Ammon's horn (tissue), 1 donor: ENCODE results near the gene FBXW8.

Experiments used
- DNase-seq: peaks from one replicate; pipeline ENCODE4 v3.0.0-alpha.2; 2016; ENCODE audit warnings: low spot score

Gene FBXW8

DNA sequence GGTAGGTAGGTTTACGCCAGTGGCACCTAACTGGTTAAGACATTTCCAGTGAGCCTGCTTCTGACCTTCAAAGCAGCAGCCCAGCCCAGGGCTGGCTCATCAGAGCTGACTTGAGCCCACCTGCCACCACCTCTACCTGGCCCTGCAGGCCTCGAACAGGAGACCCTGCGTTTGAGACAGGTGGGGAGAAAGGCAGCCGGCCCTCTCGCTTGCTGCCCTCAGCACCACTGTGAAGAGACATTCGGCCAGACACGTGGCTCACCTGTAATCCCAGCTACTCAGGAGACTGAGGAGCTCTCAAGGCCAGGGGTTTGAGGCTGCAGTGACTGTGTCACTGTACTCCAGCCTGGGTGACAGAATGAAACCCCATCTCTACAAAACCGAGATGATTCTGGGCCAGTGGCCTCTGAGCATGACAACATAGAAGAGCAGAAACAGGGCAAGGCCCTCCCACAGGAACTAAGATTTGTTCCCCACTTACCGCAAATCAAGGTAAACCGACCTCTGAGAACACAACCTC, 114.3 kb downstream of the FBXW8 start:
- DNase-seq: no peak

DNA sequence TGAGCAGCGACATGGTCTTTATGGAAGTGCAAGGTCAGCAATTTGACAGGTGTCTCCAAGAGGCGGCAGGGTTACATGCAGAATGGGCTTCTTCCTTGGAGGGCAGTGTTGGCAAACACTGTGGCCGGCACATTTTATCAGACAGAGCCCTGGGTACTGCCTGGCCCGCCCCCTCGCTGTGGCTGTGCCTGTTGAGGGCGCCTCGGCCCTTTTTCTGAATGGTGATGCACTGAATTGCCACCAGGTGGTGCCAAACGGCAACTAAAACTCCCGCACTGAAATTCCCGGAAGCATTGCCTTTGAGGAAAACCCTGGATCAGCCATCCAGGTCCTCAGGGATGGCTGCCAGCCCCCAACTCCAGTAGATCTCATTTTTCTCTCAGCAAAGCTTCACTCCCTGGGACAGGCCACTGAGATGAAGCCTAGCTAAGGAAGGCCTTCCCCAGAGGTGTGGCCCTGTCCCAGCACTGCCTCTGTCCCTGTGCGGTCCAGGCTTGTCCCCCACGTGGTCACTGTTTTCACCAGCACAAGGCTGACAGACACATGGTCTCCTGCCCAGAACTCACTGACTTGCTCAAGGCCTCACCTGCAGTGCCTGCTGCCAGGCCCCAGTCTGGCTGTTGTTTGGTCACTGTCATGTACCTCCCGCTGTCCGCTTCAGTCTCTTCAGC, 114.9 kb downstream of the FBXW8 start:
- DNase-seq: peak; percentile 75

DNA sequence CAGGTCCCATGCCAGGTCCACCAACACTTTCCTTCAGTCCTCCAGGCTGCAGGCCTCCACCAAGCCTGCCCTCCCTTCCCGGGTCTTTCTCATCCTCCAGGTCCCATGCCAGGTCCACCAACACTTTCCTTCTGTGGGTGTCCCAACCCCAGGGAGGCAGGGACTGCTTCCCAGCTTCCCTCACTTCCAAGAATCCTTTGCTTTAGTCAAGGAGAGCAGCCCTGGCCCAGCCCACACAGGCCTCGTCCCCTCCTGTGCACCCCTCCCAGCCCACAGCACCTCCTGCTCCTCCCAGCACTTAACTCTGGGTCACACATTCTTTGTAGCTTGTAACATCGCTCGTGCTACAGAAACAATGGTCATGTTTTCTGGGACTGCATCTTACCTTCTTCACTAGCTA, 115.6 kb downstream of the FBXW8 start:
- no peak for DNase-seq

DNA sequence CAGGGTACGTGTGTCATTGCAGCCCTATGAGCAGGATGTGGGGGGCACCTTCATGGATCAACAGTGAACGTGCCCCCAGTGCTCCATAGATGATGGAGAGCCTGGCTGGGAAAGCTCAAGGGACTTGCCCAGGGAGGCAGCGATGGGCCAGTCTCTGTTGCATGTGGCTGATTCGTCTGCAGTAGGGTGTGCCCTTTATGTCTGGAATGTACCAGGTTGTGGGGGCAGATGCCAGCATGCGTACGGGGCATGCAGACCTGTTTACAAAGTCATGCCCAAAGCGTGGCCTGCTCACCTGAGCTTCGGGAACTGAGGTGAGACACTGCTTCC, 116.1 kb downstream of the FBXW8 start:
- no peak for DNase-seq

DNA sequence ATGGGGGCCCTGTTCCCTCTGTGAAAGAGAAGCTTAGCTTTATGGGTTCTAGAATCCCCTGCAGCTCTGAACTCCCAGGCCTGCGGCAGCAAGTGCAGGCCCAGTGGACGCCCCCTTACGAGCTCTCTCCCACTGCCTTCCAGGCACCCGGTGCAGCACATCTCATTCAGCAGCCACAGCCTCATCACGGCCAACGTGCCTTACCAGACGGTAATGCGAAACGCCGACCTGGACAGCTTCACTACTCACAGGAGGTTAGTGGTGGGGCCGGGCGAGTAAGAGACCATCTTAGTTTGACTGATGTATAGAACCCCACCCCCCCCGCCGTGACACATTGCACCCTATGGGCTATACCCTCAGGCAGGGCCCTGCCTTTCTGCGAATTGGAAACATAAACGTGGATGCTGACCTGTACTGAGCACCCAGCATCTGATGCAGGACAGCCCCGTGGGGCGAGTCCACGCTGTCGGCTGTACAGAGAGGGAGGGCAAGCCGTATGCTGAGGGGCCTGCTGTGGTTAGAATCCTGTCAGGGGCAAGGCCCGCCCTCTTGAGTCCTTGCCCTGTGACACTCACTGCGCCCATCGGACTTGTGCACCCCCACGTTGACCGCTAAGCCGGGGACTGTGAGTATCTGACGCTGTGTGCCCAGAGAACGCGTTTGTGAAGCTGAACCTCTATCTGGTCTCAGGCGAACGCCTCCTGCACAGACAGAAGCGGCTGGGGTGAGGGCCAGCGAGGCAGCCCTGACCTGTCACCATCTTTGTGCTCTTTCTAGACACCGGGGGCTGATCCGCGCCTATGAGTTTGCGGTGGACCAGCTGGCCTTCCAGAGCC, 116.7 kb downstream of the FBXW8 start:
- DNase-seq: no peak

DNA sequence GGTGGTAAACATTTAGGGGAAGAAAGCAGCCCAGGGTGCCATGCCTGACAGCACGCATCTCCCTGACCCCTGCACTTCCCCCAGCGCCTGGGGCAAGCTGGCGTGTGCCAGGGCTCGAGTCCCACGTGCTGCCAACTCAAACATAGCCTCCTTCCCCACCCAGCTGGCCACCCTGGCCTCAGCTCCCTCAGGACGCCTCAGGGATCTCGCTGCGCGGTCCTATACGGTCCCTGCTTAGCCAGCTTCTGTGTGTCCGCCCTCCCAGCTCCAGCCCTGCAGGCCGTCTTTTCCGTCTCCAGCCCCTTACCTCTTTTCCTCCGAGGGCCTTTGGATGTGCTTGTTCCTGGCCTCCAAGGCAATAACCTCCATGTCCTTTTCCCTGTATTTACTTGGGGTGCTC, 117.5 kb downstream of the FBXW8 start:
- no peak for DNase-seq

DNA sequence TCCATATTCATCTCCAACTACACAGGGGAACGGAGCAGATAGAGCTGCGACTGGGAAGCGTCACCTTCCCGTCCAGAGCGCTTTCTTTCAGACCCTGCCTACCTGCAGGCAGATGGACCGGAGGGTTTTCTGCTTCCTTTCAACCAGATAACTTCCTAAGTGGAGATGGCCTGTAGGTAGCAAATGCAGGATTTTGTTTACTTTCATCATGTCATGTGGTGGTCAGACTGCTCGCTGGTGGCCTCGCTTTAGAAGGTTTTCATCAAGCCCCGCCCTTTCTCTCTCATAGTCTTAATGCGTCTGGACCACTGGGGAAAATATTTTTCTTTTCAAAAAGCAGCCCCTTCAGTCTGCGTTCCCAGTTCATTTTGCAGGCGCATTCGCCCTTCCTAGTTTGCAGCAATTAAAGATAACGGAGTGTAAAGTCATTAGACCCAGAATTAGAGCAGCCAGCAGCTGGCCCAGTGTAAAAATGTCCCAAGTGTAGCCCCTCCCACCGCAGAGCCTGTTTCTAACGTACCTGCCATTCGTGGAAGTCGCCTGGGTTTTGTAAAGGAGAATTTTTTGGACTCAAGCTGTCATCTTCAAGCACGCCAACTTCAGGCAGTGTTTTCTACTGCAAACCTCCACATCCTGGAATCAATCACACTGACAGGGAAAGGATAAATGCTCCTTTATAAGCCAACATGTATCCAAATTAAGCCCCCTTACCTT, 119.6 kb downstream of the FBXW8 start:
- no peak for DNase-seq

DNA sequence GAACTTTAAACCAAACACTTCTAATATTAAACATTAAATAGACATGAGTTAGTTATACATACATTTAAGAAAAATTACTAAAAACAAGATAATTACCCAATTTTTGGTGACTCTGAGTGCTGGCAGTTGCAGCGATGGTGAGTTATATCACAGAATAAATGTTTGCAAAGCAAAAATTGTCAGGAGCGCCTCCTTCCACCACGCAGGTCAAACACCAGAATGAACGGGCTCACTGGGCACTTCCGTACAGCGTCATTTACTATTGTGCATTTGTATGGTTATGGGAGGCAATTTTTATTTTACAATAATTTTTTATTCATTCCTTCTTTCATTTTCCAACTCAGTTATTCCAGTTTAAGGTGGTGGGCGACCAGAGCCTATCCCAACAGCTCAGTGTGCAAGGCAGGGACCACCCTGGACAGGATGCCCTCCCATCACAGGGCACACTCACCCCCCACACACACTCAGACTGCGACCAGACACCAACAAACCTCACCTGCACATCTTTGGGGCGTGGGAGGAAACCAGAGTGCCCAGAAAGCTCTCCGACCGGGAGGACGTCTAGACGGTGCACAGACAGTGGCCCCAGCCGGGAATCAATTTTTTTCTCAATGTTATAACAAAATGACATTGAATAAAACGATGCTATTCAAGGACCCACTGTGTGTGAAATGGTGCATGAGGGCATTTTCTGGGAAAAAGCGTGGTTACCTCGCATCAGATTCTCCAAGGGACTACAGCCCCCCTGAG, 121.3 kb downstream of the FBXW8 start:
- no peak for DNase-seq

DNA sequence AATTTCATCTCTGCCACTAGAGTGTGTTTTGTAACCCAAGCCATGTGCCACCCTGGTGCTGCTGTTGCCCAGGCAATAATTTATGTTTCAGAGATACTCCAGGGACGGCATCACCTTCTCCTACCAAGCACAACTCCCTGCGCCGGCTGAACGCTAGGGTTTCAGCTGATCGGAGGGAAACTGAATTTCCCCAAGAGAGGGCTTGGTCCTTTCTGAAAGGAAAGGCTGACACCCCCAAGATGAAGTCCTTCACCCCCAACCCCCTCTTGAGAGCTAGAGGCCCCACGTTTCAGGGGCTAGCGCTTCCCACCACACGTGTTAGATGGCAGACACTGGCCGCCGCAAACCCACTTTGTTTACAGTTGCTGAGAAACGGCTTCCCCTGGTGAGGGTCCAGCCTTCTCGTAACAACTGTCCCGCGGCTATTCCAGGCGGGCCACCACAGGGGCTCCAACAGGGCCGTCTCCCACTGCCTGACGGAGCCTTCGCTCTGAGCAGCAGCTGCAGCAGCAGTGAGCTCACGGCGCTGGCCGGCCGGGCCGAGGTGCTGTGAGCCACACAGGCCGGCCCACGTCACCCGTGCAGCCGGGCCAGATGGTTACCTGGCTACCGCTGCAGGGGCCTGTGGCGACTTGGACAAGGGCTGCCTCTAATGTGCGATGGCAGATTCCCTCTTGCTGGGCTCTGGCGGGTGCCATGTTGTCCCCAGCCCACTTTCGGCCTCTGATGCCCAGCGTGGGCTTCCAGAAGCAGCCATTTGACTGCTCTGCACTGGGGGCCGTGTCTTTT, 122.0 kb downstream of the FBXW8 start:
- DNase-seq: no peak

DNA sequence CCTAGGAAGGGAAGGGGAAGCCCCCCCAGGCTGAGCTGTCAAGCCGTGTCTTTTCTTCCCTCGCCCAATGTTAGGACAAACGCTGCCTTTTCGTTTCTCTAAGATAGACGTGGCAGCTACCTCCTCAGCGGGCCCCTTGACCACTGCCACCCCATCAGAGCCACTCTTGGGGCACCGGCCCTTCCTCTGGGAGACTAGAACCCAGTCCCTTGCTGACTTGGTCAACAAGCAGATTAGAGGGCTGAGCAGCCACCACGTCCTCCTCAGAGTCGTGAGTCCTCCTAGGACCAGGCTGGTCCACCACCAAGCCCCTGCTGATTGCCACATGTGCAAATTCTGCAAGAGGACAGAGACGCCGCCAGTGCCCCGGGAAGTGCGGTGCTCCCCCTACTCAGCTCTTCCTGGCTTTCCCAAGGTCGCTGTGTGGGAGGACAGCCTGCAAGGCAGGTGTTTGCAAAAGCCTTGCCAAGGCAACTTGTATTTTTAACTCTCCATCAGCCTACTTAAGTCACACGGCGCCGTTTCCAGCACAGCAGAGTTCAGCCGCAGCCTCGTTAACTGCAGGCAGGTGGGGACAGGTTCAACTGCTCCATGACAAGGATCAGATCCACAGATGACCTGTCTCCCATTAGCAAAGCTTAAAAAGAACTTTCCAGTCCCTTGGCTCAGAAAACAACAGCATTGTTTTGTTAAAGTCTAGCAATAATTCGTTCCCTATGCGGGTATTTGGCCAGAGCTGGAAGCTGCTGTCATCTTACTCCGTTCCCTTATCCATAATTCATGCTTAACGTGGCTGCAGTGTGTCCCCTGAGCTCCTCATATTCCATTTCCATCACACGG, 122.9 kb downstream of the FBXW8 start:
- no peak for DNase-seq

DNA sequence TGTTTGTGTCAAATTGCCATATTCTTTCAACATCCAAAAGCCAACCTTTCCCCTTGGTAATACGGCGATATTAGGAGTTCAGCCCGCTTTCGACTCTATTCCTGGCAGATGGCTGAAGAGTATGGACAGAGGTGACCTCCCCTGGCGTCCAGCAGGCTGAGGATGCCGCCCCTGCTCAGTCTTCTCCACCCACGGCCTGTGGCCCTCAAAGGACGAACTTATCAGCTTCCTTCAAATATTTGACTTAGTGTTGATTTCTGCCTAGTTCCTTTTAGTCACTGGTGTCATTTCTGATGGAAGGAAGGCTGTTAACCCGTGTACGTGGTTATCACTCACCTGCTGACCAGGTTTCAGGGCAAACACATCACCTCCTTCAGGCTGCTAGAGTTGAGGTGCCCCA, 123.5 kb downstream of the FBXW8 start:
- DNase-seq: no peak

DNA sequence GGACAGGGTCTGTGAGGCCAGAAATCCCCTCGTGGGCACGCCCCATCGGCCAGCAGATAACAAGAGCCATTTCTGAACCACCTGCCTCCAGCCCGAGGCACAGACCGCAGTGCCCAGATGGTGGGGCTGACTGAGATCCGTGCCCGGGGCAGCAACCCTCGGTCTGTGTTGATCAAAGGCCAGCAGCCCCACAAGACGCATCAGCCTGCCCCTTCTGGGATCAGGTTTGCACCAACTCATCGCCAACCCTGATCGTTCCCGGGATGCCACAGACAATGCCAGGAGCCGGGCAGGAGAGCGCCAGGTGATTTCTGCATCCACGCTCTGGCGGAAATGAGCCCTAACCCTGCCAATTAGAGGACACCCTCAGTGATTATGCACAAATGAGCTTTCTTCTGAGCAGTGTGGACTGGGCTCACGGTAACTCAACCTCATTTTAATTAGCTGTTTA, 124.0 kb downstream of the FBXW8 start:
- DNase-seq: no peak

DNA sequence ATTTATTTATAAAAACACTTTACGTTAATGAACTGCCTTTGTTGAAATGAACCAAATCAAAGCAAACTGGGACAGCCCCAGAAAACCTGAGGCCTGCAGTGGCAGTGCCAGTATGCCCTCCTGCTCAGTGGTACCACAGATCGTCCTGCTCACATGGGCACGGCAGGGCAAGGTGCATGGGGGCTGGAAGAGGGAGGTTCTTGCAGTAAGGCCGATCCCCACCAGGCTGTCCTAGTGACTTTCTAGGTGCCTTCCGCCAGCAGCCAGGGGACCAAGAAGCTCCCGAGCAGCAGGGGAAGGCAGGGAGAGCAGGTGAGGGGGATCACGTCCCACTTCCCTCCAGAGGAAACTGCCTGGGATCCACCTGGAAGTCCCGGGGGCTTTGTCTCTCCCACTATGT, 124.5 kb downstream of the FBXW8 start:
- DNase-seq: no peak

DNA sequence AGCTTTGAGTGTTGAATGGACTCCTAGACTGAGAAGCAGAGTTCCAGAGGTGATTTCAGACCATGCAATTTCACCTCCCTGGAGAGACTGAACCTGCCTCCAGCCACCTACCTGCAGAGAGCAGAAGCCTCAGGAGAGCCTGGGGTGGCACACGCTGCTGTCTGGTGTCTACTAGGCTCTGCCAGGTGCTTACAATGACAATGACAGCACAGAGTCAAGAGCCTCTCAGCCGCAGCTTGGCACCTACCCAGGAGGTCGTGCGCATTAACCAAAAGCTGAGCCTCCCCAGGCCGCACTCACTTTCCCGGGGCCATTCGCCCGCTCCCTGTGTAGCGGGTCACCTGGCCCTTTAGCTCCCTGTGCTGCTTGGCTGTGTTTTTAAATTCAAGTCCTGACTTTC, 125.3 kb downstream of the FBXW8 start:
- no peak for DNase-seq

DNA sequence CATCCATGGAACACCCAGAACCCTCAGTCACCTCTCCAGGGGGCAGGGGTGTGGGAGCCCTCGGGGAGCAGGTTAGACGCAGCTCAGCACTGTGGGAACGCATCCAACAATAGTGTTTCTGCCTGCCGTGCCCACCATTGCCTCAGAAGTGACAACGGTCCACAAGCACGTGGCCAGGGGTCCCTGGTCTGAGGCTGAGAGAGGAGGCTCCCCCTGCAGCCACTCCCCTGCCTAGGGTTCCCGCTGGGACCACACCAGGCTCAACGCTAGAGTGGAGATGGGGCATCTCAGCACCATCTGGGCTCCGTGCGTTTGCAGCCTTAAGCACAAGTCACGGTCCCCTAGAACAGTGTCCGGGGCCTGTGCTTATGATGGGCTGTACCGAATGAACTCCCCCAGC, 125.8 kb downstream of the FBXW8 start:
- no peak for DNase-seq

DNA sequence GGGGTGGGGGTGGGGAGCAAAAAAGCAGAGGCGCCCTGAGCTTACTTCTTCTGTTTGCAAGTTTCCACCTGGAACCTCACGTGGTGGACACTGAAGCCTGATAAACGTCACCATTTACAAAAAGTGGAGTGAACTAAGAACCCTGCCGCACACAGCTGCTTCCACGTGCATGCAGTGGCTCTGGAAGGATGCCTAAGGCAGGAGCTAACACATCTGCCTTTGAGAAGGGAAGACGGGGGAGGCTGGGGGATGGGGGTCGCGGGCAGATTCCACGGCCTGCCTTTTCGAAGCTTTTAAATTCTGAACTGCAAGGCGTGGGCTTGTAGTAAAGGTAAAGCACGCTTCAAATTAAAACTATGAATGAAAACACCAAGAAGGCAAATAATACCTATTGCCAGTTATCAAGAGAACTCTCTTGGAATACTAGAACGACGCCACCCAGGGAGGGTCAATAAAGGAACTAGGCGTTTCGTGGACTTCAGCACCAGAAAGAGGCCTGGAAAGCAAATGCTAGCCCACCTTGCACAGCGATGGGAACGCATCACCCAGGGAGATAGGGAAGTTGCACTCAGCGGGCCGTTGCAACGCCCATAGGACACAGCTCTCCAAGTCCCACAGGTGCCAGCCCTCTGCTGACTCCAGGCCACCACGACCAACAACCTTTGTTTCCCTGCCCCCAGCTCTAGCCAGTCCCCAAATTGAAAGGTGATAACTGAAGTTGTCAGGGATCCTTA, 126.7 kb downstream of the FBXW8 start:
- DNase-seq: no peak

DNA sequence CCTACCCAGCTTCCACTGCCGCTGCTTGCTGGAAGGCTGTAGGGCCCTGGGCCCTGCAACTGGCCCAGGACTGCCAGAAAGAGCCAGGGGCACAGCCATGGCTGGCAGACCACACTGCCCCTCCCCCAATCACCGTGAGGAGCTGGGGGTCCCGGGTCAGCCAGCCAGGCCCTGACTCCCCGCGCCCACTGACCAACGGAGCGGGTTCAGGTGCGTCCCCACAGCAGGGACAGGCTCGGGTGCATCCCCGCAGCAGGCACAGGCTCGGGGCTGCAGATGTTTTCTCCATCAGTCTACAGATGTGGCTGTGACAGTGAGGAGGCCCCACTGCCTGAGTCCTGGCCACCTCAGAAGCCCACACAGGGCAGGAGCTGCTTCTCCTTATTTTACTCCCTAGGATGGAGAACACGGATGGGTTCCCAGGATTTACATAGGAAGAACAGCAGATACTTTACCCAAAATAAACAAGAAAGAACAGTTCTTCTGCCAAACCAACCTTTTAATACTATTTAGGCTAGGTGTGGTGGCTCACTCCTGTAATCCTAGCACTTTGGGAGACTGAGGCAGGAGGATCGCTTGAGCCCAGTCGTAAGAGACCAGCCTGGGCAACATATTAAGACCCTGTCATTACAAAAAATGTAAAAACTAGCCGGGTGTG, 127.4 kb downstream of the FBXW8 start:
- no peak for DNase-seq

DNA sequence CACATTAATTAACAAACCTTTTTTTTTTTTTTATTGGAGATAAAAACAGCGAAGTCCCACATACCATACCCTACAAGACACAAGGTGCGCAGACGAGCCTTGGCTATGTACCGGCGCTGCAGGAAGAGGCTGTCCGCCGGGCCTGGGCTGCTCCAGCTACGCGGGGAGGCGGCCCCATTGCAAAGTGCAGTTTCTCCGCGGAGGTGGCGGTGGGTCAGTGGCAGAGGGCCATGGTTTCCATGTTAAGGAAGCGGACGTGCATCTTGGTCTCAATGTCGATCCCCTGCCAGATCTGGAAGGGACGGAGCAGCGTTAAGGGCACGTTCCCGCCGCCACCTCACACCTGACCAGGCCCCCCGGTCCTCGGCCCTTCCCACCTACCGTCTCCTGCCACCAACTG, 128.2 kb downstream of the FBXW8 start:
- DNase-seq: no peak

DNA sequence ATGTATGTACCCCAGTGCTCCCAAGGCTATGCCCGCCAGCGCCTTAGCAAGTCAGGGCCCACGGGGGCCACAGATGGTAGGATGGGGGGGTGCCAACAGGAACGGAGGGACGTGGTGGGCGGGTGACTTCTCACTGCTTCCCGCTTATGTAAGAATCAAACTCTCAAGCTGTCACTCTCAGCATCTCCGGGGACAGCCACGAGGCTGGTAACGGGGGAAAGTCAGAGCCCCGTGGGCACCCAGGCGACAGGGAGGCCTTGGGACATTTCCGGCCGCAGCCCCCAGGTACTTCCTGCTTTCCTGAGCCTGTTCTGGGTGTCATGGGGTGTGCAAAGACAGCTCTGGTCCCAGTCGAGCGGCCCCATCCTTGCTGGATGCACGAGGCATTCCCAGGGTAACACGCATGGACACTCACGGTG, 129.2 kb downstream of the FBXW8 start:
- no peak for DNase-seq
